Keratinocyte (primary cell): ENCODE measurements around the gene SMYD1. TPM values are rescaled to one million over a fixed set of nuclear protein-coding genes. Genes with fewer than 3 reads are reported as not detected.

Experiments used
- DNase-seq: peaks from one replicate; pipeline ENCODE4 v3.0.0-alpha.2; 2011; ENCODE audit warnings: low read depth, missing footprints, low spot score
- FAIRE-seq: peaks from 2 replicates; lab custom pipeline; 2011; peaks lifted over from hg19 to GRCh38; lab: Jason Lieb, UNC
- H2AFZ ChIP-seq: 2 replicates; pipeline ENCODE4 v1.6.0; 2012; ENCODE audit warnings: low read length, control low read depth, inconsistent platforms; ENCODE audit not compliant: control insufficient read depth
- H3K27ac ChIP-seq: 2 replicates; pipeline ENCODE4 v1.5.1; 2011; ENCODE audit warnings: low read length; ENCODE audit not compliant: control insufficient read depth, insufficient read depth
- H3K27me3 ChIP-seq: 3 replicates; pipeline ENCODE4 v1.6.0; 2011; ENCODE audit warnings: low read length; ENCODE audit not compliant: control insufficient read depth, insufficient read depth; ENCODE audit errors: extremely low read depth
- H3K36me3 ChIP-seq, 2 experiments: 2 replicates in 1 of 2; 3 replicates in 1 of 2; pipeline ENCODE4 v1.5.1; 2011; ENCODE audit warnings: low read length in 2 of 2, mild to moderate bottlenecking in 1 of 2; ENCODE audit not compliant: control insufficient read depth in 2 of 2, insufficient read depth in 2 of 2; ENCODE audit errors: extremely low read depth in 1 of 2
- H3K4me1 ChIP-seq: 3 replicates; pipeline ENCODE4 v1.5.1; 2011; ENCODE audit warnings: low read length; ENCODE audit not compliant: control insufficient read depth, insufficient read depth; ENCODE audit errors: extremely low read depth
- H3K4me2 ChIP-seq: 3 replicates; pipeline ENCODE4 v1.6.0; 2011; ENCODE audit warnings: low read depth, low read length; ENCODE audit not compliant: control insufficient read depth, insufficient read depth; ENCODE audit errors: extremely low read depth
- H3K4me3 ChIP-seq, 3 experiments: fragments of 200-600 bp in 1 of 3; sonication (generic) in 1 of 3; 2 replicates in 2 of 3; 3 replicates in 1 of 3; pipeline ENCODE4 v1.5.1; 2011 to 2016; ENCODE audit warnings: low read length in 3 of 3, mild to moderate bottlenecking in 3 of 3, control low read depth in 2 of 3, inconsistent platforms in 1 of 3, low read depth in 1 of 3, mixed read lengths in 1 of 3, mixed run types in 1 of 3, moderate library complexity in 1 of 3; ENCODE audit not compliant: control insufficient read depth in 2 of 3, insufficient read depth in 2 of 3; ENCODE audit errors: extremely low read depth in 1 of 3
- H3K79me2 ChIP-seq: 2 replicates; pipeline ENCODE4 v1.6.0; 2012; ENCODE audit warnings: low read length; ENCODE audit not compliant: control insufficient read depth, insufficient read depth
- H3K9ac ChIP-seq: 3 replicates; pipeline ENCODE4 v1.6.0; 2011; ENCODE audit warnings: low read length; ENCODE audit not compliant: control insufficient read depth, insufficient read depth; ENCODE audit errors: extremely low read depth
- H3K9me1 ChIP-seq: 3 replicates; pipeline ENCODE4 v1.6.0; 2011; ENCODE audit warnings: low read length; ENCODE audit not compliant: control insufficient read depth, insufficient read depth; ENCODE audit errors: extremely low read depth
- H3K9me3 ChIP-seq: 2 replicates; pipeline ENCODE4 v1.5.1; 2012; ENCODE audit warnings: low read depth, low read length; ENCODE audit not compliant: control insufficient read depth
- H4K20me1 ChIP-seq: 3 replicates; pipeline ENCODE4 v1.6.0; 2011; ENCODE audit warnings: low read length; ENCODE audit not compliant: control insufficient read depth, insufficient read depth; ENCODE audit errors: extremely low read depth
- EZH2 ChIP-seq: IDR thresholded peaks from one replicate; pipeline ENCODE4 v1.6.1; 2012; ENCODE audit warnings: inconsistent platforms, mild to moderate bottlenecking, low read length, moderate library complexity
- dilution Hi-C: fragments of 300-500 bp; cut with MboI; formaldehyde crosslinking; loops from one replicate; pipeline ENCODE4 v1.7.0; 2020; ENCODE audit warnings: low sequenced_read_pairs; ENCODE audit not compliant: extremely low pct_ligation_motif_present
- polyA plus RNA-seq, 5 experiments: library from polyadenylated mRNA; depleted of rRNA in 3 of 5; stranded (reverse) in 3 of 5; stranded (forward) in 1 of 5; unstranded in 1 of 5; fragments of >200 nt; gene quantifications; 1 replicate in 1 of 5; 2 replicates in 3 of 5; 3 replicates in 1 of 5; pipeline versions ENCODE4 v1.2.1 to v1.2.3, GENCODE V29; 2011 to 2012; ENCODE audit warnings: missing spikeins in 2 of 5, low read depth in 1 of 5, low replicate concordance in 1 of 5
- TF ChIP-seq, protein P1 (sequence below), 3 experiments: IDR thresholded peaks in 1 of 3; conservative IDR thresholded peaks in 1 of 3; optimal IDR thresholded peaks in 1 of 3; 2 replicates in 2 of 3; 3 replicates in 1 of 3; pipeline versions ENCODE3 to v1.5.1; 2011; ENCODE audit warnings: low read length in 3 of 3, mild to moderate bottlenecking in 3 of 3, moderate library complexity in 2 of 3, control low read depth in 1 of 3, inconsistent platforms in 1 of 3; ENCODE audit not compliant: insufficient read depth in 2 of 3; ENCODE audit errors: extremely low read depth in 1 of 3

The SMYD1 gene
- polyA plus RNA-seq, 1 donor (not counting 4 experiments of a cell fraction or from before 2014, with no cell fraction given), result not detected

DNA sequence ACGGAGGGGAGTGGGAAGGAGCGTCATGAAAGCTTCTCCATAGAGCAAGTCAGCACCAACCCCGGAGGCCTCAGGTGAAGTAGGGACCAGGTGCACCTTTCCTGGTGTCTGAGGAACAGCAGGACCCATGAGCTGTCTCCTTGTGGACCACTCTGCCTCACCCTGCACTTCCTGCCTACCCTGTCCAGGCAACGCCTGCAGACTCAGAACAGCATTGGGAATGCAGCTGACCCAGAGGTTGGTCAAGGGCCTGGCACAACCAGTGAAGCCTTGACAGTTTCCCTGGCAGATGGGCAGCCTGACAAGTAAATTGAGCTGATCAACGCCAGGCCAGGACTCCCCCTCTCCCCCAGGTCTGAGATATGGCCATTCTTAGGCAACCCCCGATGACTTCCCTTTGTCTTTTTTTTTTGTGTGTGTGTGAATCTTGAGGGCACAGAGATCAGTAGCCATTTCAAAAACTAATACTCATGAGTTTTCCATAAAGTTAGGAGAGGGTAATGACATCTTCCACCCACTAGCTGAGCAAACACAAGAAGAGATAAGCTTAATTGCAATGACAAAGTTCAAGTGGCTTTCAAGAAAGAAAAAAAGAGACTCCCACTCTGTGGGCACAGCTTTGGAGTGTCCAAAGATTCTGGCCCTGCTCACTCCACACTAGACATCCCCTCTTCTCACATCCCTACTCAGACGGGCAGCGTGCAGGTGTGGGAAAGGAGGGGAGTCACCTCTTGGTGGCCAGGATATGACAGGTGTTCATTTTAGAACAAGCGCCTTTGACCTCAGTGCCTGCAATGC lies 63.8 kb downstream of the SMYD1 start:
- no peak for FAIRE-seq
- no peak overlapping the region for H3K4me3 ChIP-seq

DNA sequence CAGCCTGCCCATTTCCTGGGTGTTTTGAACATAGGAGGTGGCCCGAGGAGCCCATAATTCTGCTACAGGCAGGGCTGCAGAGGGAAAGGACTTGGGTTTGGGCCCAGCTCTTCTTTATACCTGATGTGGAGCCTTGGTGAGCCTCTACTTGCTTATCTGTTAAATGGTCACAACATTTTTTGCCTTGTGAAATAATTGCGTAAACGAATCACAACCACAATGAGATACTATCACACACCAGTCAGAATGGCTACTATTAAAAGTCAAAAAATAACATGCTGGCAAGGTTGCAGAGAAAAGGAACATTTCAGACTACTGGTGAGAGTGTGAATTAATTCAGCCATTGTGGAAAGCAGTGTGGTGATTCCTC lies 64.4 kb downstream of the SMYD1 start:
- TF ChIP-seq, protein P1, sequence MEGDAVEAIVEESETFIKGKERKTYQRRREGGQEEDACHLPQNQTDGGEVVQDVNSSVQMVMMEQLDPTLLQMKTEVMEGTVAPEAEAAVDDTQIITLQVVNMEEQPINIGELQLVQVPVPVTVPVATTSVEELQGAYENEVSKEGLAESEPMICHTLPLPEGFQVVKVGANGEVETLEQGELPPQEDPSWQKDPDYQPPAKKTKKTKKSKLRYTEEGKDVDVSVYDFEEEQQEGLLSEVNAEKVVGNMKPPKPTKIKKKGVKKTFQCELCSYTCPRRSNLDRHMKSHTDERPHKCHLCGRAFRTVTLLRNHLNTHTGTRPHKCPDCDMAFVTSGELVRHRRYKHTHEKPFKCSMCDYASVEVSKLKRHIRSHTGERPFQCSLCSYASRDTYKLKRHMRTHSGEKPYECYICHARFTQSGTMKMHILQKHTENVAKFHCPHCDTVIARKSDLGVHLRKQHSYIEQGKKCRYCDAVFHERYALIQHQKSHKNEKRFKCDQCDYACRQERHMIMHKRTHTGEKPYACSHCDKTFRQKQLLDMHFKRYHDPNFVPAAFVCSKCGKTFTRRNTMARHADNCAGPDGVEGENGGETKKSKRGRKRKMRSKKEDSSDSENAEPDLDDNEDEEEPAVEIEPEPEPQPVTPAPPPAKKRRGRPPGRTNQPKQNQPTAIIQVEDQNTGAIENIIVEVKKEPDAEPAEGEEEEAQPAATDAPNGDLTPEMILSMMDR (optimal IDR thresholded peaks at IDR 0.05 in 1 of 3, IDR thresholded peaks at IDR 0.05 in 1 of 3, conservative IDR thresholded peaks at IDR 0.05 in 1 of 3; ENCODE audit: extremely low read depth in 1 of 3, insufficient read depth in 2 of 3, low read length in 3 of 3), result no peak
- TF ChIP-seq EZH2, result no peak
- dilution Hi-C loops, result no loop called here
- no peak overlapping the region for H3K27ac ChIP-seq
- H3K9me1 ChIP-seq, result no peaks in the 10 kb centered on the region
- H3K27me3 ChIP-seq, result no peaks in the 10 kb centered on the region
- FAIRE-seq (no peak), DNase-seq (no peak)
- H4K20me1 ChIP-seq, result no peaks in the 10 kb centered on the region
- no peak overlapping the region for H3K9ac ChIP-seq
- no peak overlapping the region for H3K4me2 ChIP-seq
- no peaks in the 10 kb centered on the region for H3K79me2 ChIP-seq
- no peak overlapping the region for H3K4me3 ChIP-seq
- no peaks in the 10 kb centered on the region for H3K9me3 ChIP-seq
- H3K36me3 ChIP-seq, result no peaks in the 10 kb centered on the region
- no peaks in the 10 kb centered on the region for H3K4me1 ChIP-seq
- no peak overlapping the region for H2AFZ ChIP-seq

More for the DNA sequence above, 63.8 kb downstream of the SMYD1 start:
- no peaks in the 10 kb centered on the region for H3K4me1 ChIP-seq
- H3K27me3 ChIP-seq, result no peaks in the 10 kb centered on the region
- no peak overlapping the region for H3K27ac ChIP-seq
- H3K36me3 ChIP-seq, result no peaks in the 10 kb centered on the region
- no peak overlapping the region for H3K4me2 ChIP-seq
- H3K9me3 ChIP-seq, result no peaks in the 10 kb centered on the region
- dilution Hi-C loops, result no loop called here
- H4K20me1 ChIP-seq, result no peaks in the 10 kb centered on the region
- no peak overlapping the region for H3K9ac ChIP-seq
- H2AFZ ChIP-seq, result no peak overlapping the region
- DNase-seq, result no peak
- H3K79me2 ChIP-seq, result no peaks in the 10 kb centered on the region
- H3K9me1 ChIP-seq, result no peaks in the 10 kb centered on the region
- TF ChIP-seq, protein P1 (optimal IDR thresholded peaks at IDR 0.05 in 1 of 3, IDR thresholded peaks at IDR 0.05 in 1 of 3, conservative IDR thresholded peaks at IDR 0.05 in 1 of 3; ENCODE audit: extremely low read depth in 1 of 3, insufficient read depth in 2 of 3, low read length in 3 of 3), result no peak
- TF ChIP-seq EZH2, result no peak
